Measurements from ENCODE around the gene FHAD1. TPM values are rescaled to one million over a fixed set of nuclear protein-coding genes. Genes with fewer than 3 reads are reported as not detected.

The FHAD1 gene
- total and polyA plus RNA-seq, 10 of the 15 experiments (the other 5 are each of a cell fraction or from before 2014, with no cell fraction given), result 0.09 to 1.0 (median 0.32) TPM; not detected in 2

- no peak overlapping the region for H3K4me2 ChIP-seq (ENCODE audit: control insufficient read depth, insufficient read depth)
- DNase-seq (ENCODE audit: low read depth, low spot score) (no peak), ATAC-seq (peak; percentile 55), FAIRE-seq (no peak)
- no peaks in the 10 kb centered on the region for H3K27me3 ChIP-seq (replicated peaks in 1 of 2; ENCODE audit: control insufficient read depth in 2 of 2, insufficient read depth in 2 of 2, low read length in 1 of 2)
- in situ Hi-C loops (cut with MboI) (no loop called here), intact Hi-C loops (cut with micrococcal nuclease; ENCODE audit: unreplicated experiment) (no loop called here)
- peaks cover 13% of the 10 kb centered on the region; the same call in 2 of the 3 replicates for H3K9me3 ChIP-seq (replicated peaks; ENCODE audit: control insufficient read depth, insufficient read depth, low read length)
- no peaks in the 10 kb centered on the region for H3K36me3 ChIP-seq (ENCODE audit: control insufficient read depth in 2 of 2, insufficient read depth in 2 of 2, low read length in 1 of 2)
- H3K4me3 ChIP-seq, result no peak overlapping the region
- SMC1A ChIA-PET (ENCODE audit: uncharacterized antibody, unreplicated experiment), result interaction anchor here (1.0 to 4.9 kb wide), 9 partner anchors 9 to 88 kb away, joined by 3 to 25 read pairs (median 5); no protein-coding TSS in a partner anchor
- H4K20me1 ChIP-seq (ENCODE audit: control insufficient read depth, insufficient read depth), result no peaks in the 10 kb centered on the region
- POLR2A ChIA-PET, result interaction anchor here (0.8 to 2.0 kb wide), 3 partner anchors 9 to 87 kb away, joined by 3 to 9 read pairs (median 4); no protein-coding TSS in a partner anchor
- RAD21 ChIA-PET (ENCODE audit: unreplicated experiment), result interaction anchor here (0.6 to 2.0 kb wide), 4 partner anchors 12 to 87 kb away, joined by 3 to 6 read pairs (median 4); no protein-coding TSS in a partner anchor
- no peak overlapping the region for H3K9ac ChIP-seq (ENCODE audit: control insufficient read depth, insufficient read depth, low read length)
- WGBS (ENCODE audit: insufficient coverage, insufficient replicate concordance, low lambda C conversion rate, missing lambda C conversion rate), result 41% methylated on average over 10 of the region's 10 CpGs
- BruUV-seq (replicated peaks), result no TSS peak
- no peak overlapping the region for H3K27ac ChIP-seq (ENCODE audit: control insufficient read depth, insufficient read depth)
- H2AFZ ChIP-seq (ENCODE audit: control insufficient read depth, low read depth, low read length), result no peak overlapping the region
- CTCF ChIA-PET, result interaction anchor here (0.6 to 1.2 kb wide), 4 partner anchors 11 to 88 kb away, joined by 3 to 5 read pairs (median 4); no protein-coding TSS in a partner anchor
- H3K4me1 ChIP-seq (ENCODE audit: control insufficient read depth, insufficient read depth, low read length), result peaks cover 10% of the 10 kb centered on the region
- no peaks in the 10 kb centered on the region for H3K79me2 ChIP-seq (ENCODE audit: control insufficient read depth, insufficient read depth, low read length)
- no peak for TF ChIP-seq NFYA (IDR thresholded peaks at IDR 0.05; ENCODE audit: borderline replicate concordance, low read depth, low read length)
- TF ChIP-seq SMAD1 (IDR thresholded peaks at IDR 0.05; ENCODE audit: low read depth, partially characterized antibody), result no peak
- TF ChIP-seq, protein P1, sequence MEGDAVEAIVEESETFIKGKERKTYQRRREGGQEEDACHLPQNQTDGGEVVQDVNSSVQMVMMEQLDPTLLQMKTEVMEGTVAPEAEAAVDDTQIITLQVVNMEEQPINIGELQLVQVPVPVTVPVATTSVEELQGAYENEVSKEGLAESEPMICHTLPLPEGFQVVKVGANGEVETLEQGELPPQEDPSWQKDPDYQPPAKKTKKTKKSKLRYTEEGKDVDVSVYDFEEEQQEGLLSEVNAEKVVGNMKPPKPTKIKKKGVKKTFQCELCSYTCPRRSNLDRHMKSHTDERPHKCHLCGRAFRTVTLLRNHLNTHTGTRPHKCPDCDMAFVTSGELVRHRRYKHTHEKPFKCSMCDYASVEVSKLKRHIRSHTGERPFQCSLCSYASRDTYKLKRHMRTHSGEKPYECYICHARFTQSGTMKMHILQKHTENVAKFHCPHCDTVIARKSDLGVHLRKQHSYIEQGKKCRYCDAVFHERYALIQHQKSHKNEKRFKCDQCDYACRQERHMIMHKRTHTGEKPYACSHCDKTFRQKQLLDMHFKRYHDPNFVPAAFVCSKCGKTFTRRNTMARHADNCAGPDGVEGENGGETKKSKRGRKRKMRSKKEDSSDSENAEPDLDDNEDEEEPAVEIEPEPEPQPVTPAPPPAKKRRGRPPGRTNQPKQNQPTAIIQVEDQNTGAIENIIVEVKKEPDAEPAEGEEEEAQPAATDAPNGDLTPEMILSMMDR (IDR thresholded peaks at IDR 0.05 in 2 of 3, conservative IDR thresholded peaks at IDR 0.05 in 1 of 3; ENCODE audit: control insufficient read depth in 2 of 3, extremely low read depth in 1 of 3, insufficient read depth in 1 of 3, low read depth in 3 of 3, low read length in 3 of 3), result no peak
- TF ChIP-seq ZNF274 (IDR thresholded peaks at IDR 0.05; ENCODE audit: insufficient read depth, insufficient read length), result no peak
- TF ChIP-seq TBL1XR1 (IDR thresholded peaks at IDR 0.05; ENCODE audit: low read depth, low read length), result no peak
- TF ChIP-seq RBBP5 (conservative IDR thresholded peaks at IDR 0.05), result no peak
- TF ChIP-seq RELA (IDR thresholded peaks at IDR 0.05; ENCODE audit: borderline replicate concordance, partially characterized antibody), result no peak
- TF ChIP-seq ZSCAN29 (IDR thresholded peaks at IDR 0.05), result no peak
- TF ChIP-seq MXI1 (IDR thresholded peaks at IDR 0.05; ENCODE audit: low read depth, low read length), result no peak
- no peak for TF ChIP-seq TARDBP (IDR thresholded peaks at IDR 0.05; ENCODE audit: borderline replicate concordance)
- no peak for TF ChIP-seq NR2C1 (IDR thresholded peaks at IDR 0.05)
- TF ChIP-seq HDAC6 (IDR thresholded peaks at IDR 0.05; ENCODE audit: unreplicated experiment), result no peak
- no peak for TF ChIP-seq RCOR1 (conservative IDR thresholded peaks at IDR 0.05; ENCODE audit: low read depth, low read length)
- TF ChIP-seq EGR1 (IDR thresholded peaks at IDR 0.05; ENCODE audit: borderline replicate concordance in 1 of 2, low read depth in 2 of 2, low read length in 2 of 2), result no peak
- TF ChIP-seq EZH2 (IDR thresholded peaks at IDR 0.05; ENCODE audit: borderline replicate concordance, control insufficient read depth, low read depth, low read length), result no peak
- TF ChIP-seq KLF5 (IDR thresholded peaks at IDR 0.05; ENCODE audit: partially characterized antibody), result no peak
- TF ChIP-seq, protein P2, sequence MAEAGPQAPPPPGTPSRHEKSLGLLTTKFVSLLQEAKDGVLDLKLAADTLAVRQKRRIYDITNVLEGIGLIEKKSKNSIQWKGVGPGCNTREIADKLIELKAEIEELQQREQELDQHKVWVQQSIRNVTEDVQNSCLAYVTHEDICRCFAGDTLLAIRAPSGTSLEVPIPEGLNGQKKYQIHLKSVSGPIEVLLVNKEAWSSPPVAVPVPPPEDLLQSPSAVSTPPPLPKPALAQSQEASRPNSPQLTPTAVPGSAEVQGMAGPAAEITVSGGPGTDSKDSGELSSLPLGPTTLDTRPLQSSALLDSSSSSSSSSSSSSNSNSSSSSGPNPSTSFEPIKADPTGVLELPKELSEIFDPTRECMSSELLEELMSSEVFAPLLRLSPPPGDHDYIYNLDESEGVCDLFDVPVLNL (IDR thresholded peaks at IDR 0.05; ENCODE audit: low read depth, low read length), result no peak
- no peak; a peak in 1 of 4 replicates for TF ChIP-seq BHLHE40 (IDR thresholded peaks at IDR 0.05; ENCODE audit: borderline replicate concordance in 1 of 2, low read depth in 2 of 2, low read length in 1 of 2)
- TF ChIP-seq TCF3 (IDR thresholded peaks at IDR 0.05; ENCODE audit: borderline replicate concordance, insufficient read depth, low read depth, low read length), result 0 out of 2 replicates have a peak, but pooled peaks have one; percentile 10
- peak; percentile 32 for TF ChIP-seq MEF2B (IDR thresholded peaks at IDR 0.05; ENCODE audit: partially characterized antibody, poor library complexity, severe bottlenecking)
- no peak for TF ChIP-seq SIX5 (IDR thresholded peaks at IDR 0.05; ENCODE audit: low read depth, low read length, severe bottlenecking)
Measured at GRCh38 chr1:15243275-15244043, 3.6 kb upstream of the FHAD1 start.
